Measurements from ENCODE around the gene CPNE6.

DNA sequence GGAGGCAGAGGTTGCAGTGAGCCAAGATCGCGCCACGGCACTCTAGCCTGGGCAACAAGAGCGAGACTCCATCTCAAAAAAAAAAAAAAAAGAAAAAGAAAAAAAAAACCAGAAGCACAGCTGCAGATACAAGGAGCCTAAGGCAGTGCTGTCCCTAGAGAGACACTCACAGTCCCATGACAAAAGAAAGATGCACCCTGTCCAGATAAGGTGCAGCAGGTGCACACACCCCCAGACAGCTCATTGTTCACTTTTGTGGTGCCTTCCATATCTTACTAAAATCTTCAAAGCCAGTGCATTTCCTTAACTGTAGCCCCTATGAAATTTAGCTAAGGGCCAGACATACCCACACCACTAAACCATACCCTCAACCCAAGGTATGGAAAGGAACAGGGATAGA, 51.1 kb downstream of the CPNE6 start:
- TF ChIP-seq EP300 (IDR thresholded peaks at IDR 0.05; ENCODE audit: borderline replicate concordance in 1 of 2, low read depth in 2 of 2, low read length in 2 of 2), result no peak
- no peak for TF ChIP-seq POLR2A (IDR thresholded peaks at IDR 0.05; ENCODE audit: control extremely low read depth in 1 of 2, low read depth in 2 of 2, low read length in 2 of 2)
- TF ChIP-seq CTCF (IDR thresholded peaks at IDR 0.05; ENCODE audit: control extremely low read depth in 1 of 3, insufficient read depth in 1 of 3, low read depth in 1 of 3, low read length in 3 of 3), result no peak

Data from H1 (cell line).